Activated T-cell treated with anti-CD3 and anti-CD28 coated beads, Interleukin-2, amount 50 U/mL, for 48 hours (primary cell): ENCODE data around the gene RXFP1.
"Not testable (repeated sequence)": the region's sequence is repeated elsewhere in the genome, so short reads cannot be mapped to it uniquely, and the experiment has no call there.

ENCODE experiments used
- DNase-seq, 2 experiments: peaks; one replicate each; pipeline ENCODE4 v3.0.0-alpha.2; 2020

The RXFP1 gene

GRCh38 chr4:158622251-158622650 lies 100.6 kb downstream of the RXFP1 start:
- no peak for DNase-seq

GRCh38 chr4:158624889-158625478 lies 103.3 kb downstream of the RXFP1 start:
- DNase-seq = no peak

- DNase-seq = no peak
Observed at GRCh38 chr4:158625544-158625943, 103.9 kb downstream of the RXFP1 start.

- no peak for DNase-seq
Observed at GRCh38 chr4:158630893-158631292, 109.2 kb downstream of the RXFP1 start.

GRCh38 chr4:158636619-158637018 lies 114.9 kb downstream of the RXFP1 start:
- DNase-seq = no peak

- DNase-seq = no peak
Observed at GRCh38 chr4:158644356-158644755, 122.7 kb downstream of the RXFP1 start.

- DNase-seq = no peak
Observed at GRCh38 chr4:158644760-158645159, 123.1 kb downstream of the RXFP1 start.

- DNase-seq = no peak
Observed at GRCh38 chr4:158649111-158649680, 127.5 kb downstream of the RXFP1 start.

- no peak for DNase-seq
Observed at GRCh38 chr4:158652920-158653319, 131.2 kb downstream of the RXFP1 start.

- DNase-seq = no peak
Observed at GRCh38 chr4:158656439-158656838, 134.8 kb downstream of the RXFP1 start.

GRCh38 chr4:158657291-158657690 lies 135.6 kb downstream of the RXFP1 start:
- DNase-seq = no peak

GRCh38 chr4:158663255-158663654 lies 141.6 kb downstream of the RXFP1 start:
- DNase-seq = not testable (repeated sequence)

GRCh38 chr4:158663707-158664625 lies 142.3 kb downstream of the RXFP1 start:
- DNase-seq = not testable (repeated sequence)

GRCh38 chr4:158664806-158665205 lies 143.1 kb downstream of the RXFP1 start:
- no peak for DNase-seq

GRCh38 chr4:158666892-158667291 lies 145.2 kb downstream of the RXFP1 start:
- no peak for DNase-seq

- DNase-seq = no peak
Observed at GRCh38 chr4:158667651-158668198, 146.0 kb downstream of the RXFP1 start.

- no peak for DNase-seq
Observed at GRCh38 chr4:158669310-158669709, 147.6 kb downstream of the RXFP1 start.

GRCh38 chr4:158670975-158671664 lies 149.4 kb downstream of the RXFP1 start:
- DNase-seq = peak; percentile 77

- DNase-seq = no peak
Observed at GRCh38 chr4:158671665-158671914, 149.9 kb downstream of the RXFP1 start, which contains the start of gene C4orf46. Gene C4orf46 (minus strand): TSS chr4:158671887. CDS start chr4:158671801, 86 bp downstream.

GRCh38 chr4:158671915-158672806 lies 150.5 kb downstream of the RXFP1 start, which contains the start of gene ETFDH:
Gene ETFDH (plus strand): TSS chr4:158672296. CDS start chr4:158672457, 161 bp downstream.
- peak; percentile 98 for DNase-seq

GRCh38 chr4:158673633-158674032 lies 152.0 kb downstream of the RXFP1 start:
- DNase-seq = no peak

- DNase-seq = no peak
Observed at GRCh38 chr4:158676076-158676475, 154.4 kb downstream of the RXFP1 start.
